Mucosa of stomach (tissue), 1 donor: ENCODE results near the gene SKP1.

Experiments used
- H3K27me3 ChIP-seq: one replicate; pipeline ENCODE4 v1.7.0; 2013; ENCODE audit warnings: mild to moderate bottlenecking, low read length; ENCODE audit not compliant: control insufficient read depth, insufficient read depth
- H3K36me3 ChIP-seq: one replicate; pipeline ENCODE4 v1.7.0; 2013; ENCODE audit warnings: low read length; ENCODE audit not compliant: control insufficient read depth, insufficient read depth
- H3K4me1 ChIP-seq: one replicate; pipeline ENCODE4 v1.7.0; 2013; ENCODE audit warnings: mild to moderate bottlenecking, low read length; ENCODE audit not compliant: control insufficient read depth, insufficient read depth
- H3K4me3 ChIP-seq: one replicate; pipeline ENCODE4 v1.7.0; 2013; ENCODE audit warnings: low read length
- H3K9ac ChIP-seq: one replicate; pipeline ENCODE4 v1.7.0; 2013; ENCODE audit warnings: mild to moderate bottlenecking, low read length, moderate library complexity
- H3K9me3 ChIP-seq: one replicate; pipeline ENCODE4 v1.7.0; 2013; ENCODE audit warnings: mild to moderate bottlenecking, low read length, moderate library complexity; ENCODE audit not compliant: control insufficient read depth
- donor health status: Pancreatic carcinoma.

SKP1 gene

GRCh38 chr5:134204575-134204974 lies 27.8 kb upstream of the SKP1 start:
- no peak overlapping the region for H3K9ac ChIP-seq
- no peaks in the 10 kb centered on the region for H3K27me3 ChIP-seq
- peaks cover 9% of the 10 kb centered on the region for H3K4me1 ChIP-seq
- no peak overlapping the region for H3K4me3 ChIP-seq
- no peaks in the 10 kb centered on the region for H3K9me3 ChIP-seq
- no peaks in the 10 kb centered on the region for H3K36me3 ChIP-seq

GRCh38 chr5:134203630-134204029 lies 26.9 kb upstream of the SKP1 start:
- no peaks in the 10 kb centered on the region for H3K36me3 ChIP-seq
- H3K9ac ChIP-seq, result no peak overlapping the region
- no peak overlapping the region for H3K4me3 ChIP-seq

GRCh38 chr5:134195666-134196065 lies 18.9 kb upstream of the SKP1 start:
- Histone ChIP-seq H3K4me1 (peaks cover 12% of the 10 kb centered on the region), H3K27me3 (no peaks in the 10 kb centered on the region), H3K4me3 (no peak overlapping the region), H3K9ac (no peak overlapping the region), H3K9me3 (no peaks in the 10 kb centered on the region), H3K36me3 (no peaks in the 10 kb centered on the region)

More at GRCh38 chr5:134203630-134204029, 26.9 kb upstream of the SKP1 start:
- no peaks in the 10 kb centered on the region for H3K9me3 ChIP-seq
- no peaks in the 10 kb centered on the region for H3K27me3 ChIP-seq
- H3K4me1 ChIP-seq, result peaks cover 3% of the 10 kb centered on the region

- H3K9ac ChIP-seq, result no peak overlapping the region
- H3K4me1 ChIP-seq, result peaks cover 14% of the 10 kb centered on the region
- no peaks in the 10 kb centered on the region for H3K36me3 ChIP-seq
- H3K27me3 ChIP-seq, result no peaks in the 10 kb centered on the region
- no peaks in the 10 kb centered on the region for H3K9me3 ChIP-seq
- H3K4me3 ChIP-seq, result no peak overlapping the region
Measured at GRCh38 chr5:134189031-134189430, 12.3 kb upstream of the SKP1 start.

- H3K4me3 ChIP-seq, result no peak overlapping the region
- no peaks in the 10 kb centered on the region for H3K27me3 ChIP-seq
Measured at GRCh38 chr5:134188092-134188491, 11.3 kb upstream of the SKP1 start.

GRCh38 chr5:134184155-134185135 lies 7.7 kb upstream of the SKP1 start:
- Histone ChIP-seq H3K9me3 (no peaks in the 10 kb centered on the region), H3K4me1 (peaks cover 14% of the 10 kb centered on the region), H3K27me3 (no peaks in the 10 kb centered on the region), H3K36me3 (no peaks in the 10 kb centered on the region), H3K9ac (no peak overlapping the region), H3K4me3 (no peak overlapping the region)

More at GRCh38 chr5:134188092-134188491, 11.3 kb upstream of the SKP1 start:
- Histone ChIP-seq H3K9ac (no peak overlapping the region), H3K4me1 (peaks cover 14% of the 10 kb centered on the region), H3K9me3 (no peaks in the 10 kb centered on the region), H3K36me3 (no peaks in the 10 kb centered on the region)

GRCh38 chr5:134183481-134183880 lies 6.7 kb upstream of the SKP1 start:
- H3K4me3 ChIP-seq, result no peak overlapping the region
- no peaks in the 10 kb centered on the region for H3K36me3 ChIP-seq
- no peaks in the 10 kb centered on the region for H3K27me3 ChIP-seq

GRCh38 chr5:134178096-134178419 lies 1.3 kb upstream of the SKP1 start:
- Histone ChIP-seq H3K4me1 (peaks cover 15% of the 10 kb centered on the region), H3K9ac (peak overlapping the region; percentile 98), H3K9me3 (no peaks in the 10 kb centered on the region), H3K4me3 (peak overlapping the region; percentile 34), H3K36me3 (no peaks in the 10 kb centered on the region), H3K27me3 (no peaks in the 10 kb centered on the region)

More at GRCh38 chr5:134183481-134183880, 6.7 kb upstream of the SKP1 start:
- H3K9me3 ChIP-seq, result no peaks in the 10 kb centered on the region
- peaks cover 10% of the 10 kb centered on the region for H3K4me1 ChIP-seq
- no peak overlapping the region for H3K9ac ChIP-seq

GRCh38 chr5:134177369-134178095 lies 782 bp upstream of the SKP1 start:
- peaks cover 16% of the 10 kb centered on the region for H3K4me1 ChIP-seq
- H3K4me3 ChIP-seq, result peak overlapping the region; percentile 34
- H3K9ac ChIP-seq, result peak overlapping the region; percentile 98
- H3K9me3 ChIP-seq, result no peaks in the 10 kb centered on the region
- no peaks in the 10 kb centered on the region for H3K27me3 ChIP-seq
- H3K36me3 ChIP-seq, result no peaks in the 10 kb centered on the region

GRCh38 chr5:134175921-134176510 lies 734 bp downstream of the SKP1 start:
- no peaks in the 10 kb centered on the region for H3K9me3 ChIP-seq
- peaks cover 22% of the 10 kb centered on the region for H3K4me1 ChIP-seq
- no peaks in the 10 kb centered on the region for H3K27me3 ChIP-seq
- no peaks in the 10 kb centered on the region for H3K36me3 ChIP-seq
- H3K4me3 ChIP-seq, result peak overlapping the region; percentile 34
- H3K9ac ChIP-seq, result peak overlapping the region; percentile 98

GRCh38 chr5:134174841-134175839 lies 1.6 kb downstream of the SKP1 start:
- H3K9me3 ChIP-seq, result no peaks in the 10 kb centered on the region
- peaks cover 22% of the 10 kb centered on the region for H3K4me1 ChIP-seq
- peak overlapping the region; percentile 98 for H3K9ac ChIP-seq
- H3K27me3 ChIP-seq, result no peaks in the 10 kb centered on the region
- no peaks in the 10 kb centered on the region for H3K36me3 ChIP-seq
- H3K4me3 ChIP-seq, result peak overlapping the region; percentile 34
